Measurements from ENCODE around the gene ANKRA2. TPM values are rescaled to one million over a fixed set of nuclear protein-coding genes. Genes with fewer than 3 reads are reported as not detected.

Gene ANKRA2
- total and polyA plus RNA-seq, 12 donors = 14.3 to 54.2 (median 27.6) TPM

GRCh38 chr5:73591102-73591695 is 25.8 kb upstream of the ANKRA2 start:
- WGBS, 4 donors = 49 to 58% (median 58%) methylated on average over 4 of the region's 4 CpGs
- H3K36me3 ChIP-seq (replicated peaks in 1 of 2) = no peaks in the 10 kb centered on the region
- no peak overlapping the region for H3K27ac ChIP-seq
- no peak overlapping the region for H3K4me3 ChIP-seq
- H3K4me1 ChIP-seq (replicated peaks in 1 of 2) = peaks cover 0 to 8% of the 10 kb centered on the region in 2 donors
- peak; percentile 32 to 80 (median 72) for DNase-seq
- TF ChIP-seq POLR2A (IDR thresholded peaks at IDR 0.05) (no peak), CTCF (IDR thresholded peaks at IDR 0.05) (peak; percentile 91 to 95 (median 93))
- intact Hi-C loops (cut with DNase I) = loop anchor here (2.0 to 5.0 kb wide), 2 partner anchors 201 to 202 kb away; no protein-coding TSS in a partner anchor
- no peaks in the 10 kb centered on the region for H3K9me3 ChIP-seq (replicated peaks in 1 of 3)
- H3K27me3 ChIP-seq = no peaks in the 10 kb centered on the region

- H3K27ac ChIP-seq = no peak overlapping the region
- H3K27me3 ChIP-seq = no peaks in the 10 kb centered on the region
- no peak for DNase-seq
- H3K9me3 ChIP-seq (replicated peaks in 1 of 3) = no peaks in the 10 kb centered on the region
- no peak overlapping the region for H3K4me3 ChIP-seq
- 47 to 77% (median 71%) methylated on average over 1 of the region's 1 CpG for WGBS, 4 donors
- no peaks in the 10 kb centered on the region for H3K36me3 ChIP-seq (replicated peaks in 1 of 2)
- no peak for TF ChIP-seq POLR2A (IDR thresholded peaks at IDR 0.05)
- no peak for TF ChIP-seq CTCF (IDR thresholded peaks at IDR 0.05)
- H3K4me1 ChIP-seq (replicated peaks in 1 of 2) = peaks cover 0 to 8% of the 10 kb centered on the region in 2 donors
- intact Hi-C loops (cut with DNase I) = no loop called here
Measured at GRCh38 chr5:73587923-73588322, 22.5 kb upstream of the ANKRA2 start.

GRCh38 chr5:73582285-73583145 is 17.1 kb upstream of the ANKRA2 start:
- Histone ChIP-seq H3K27me3 (no peaks in the 10 kb centered on the region), H3K9me3 (replicated peaks in 1 of 3) (no peaks in the 10 kb centered on the region), H3K36me3 (replicated peaks in 1 of 2) (peaks cover 0 to 25% of the 10 kb centered on the region in 2 donors), H3K4me1 (replicated peaks in 1 of 2) (no peaks in the 10 kb centered on the region), H3K27ac (no peak overlapping the region), H3K4me3 (no peak overlapping the region)
- no peak for DNase-seq
- no peak for TF ChIP-seq POLR2A (IDR thresholded peaks at IDR 0.05)
- WGBS, 4 donors = 64 to 97% (median 72%) methylated on average over 3 of the region's 3 CpGs
- intact Hi-C loops (cut with DNase I) = no loop called here

GRCh38 chr5:73565969-73566547 is 619 bp upstream of the ANKRA2 start:
- TF ChIP-seq POLR2A (IDR thresholded peaks at IDR 0.05) (no peak), CTCF (IDR thresholded peaks at IDR 0.05) (no peak)
- Histone ChIP-seq H3K27me3 (no peaks in the 10 kb centered on the region), H3K4me1 (replicated peaks in 1 of 2) (peaks cover 22 to 37% of the 10 kb centered on the region in 2 donors), H3K27ac (peak overlapping the region; percentile 87 to 93 (median 87)), H3K9me3 (replicated peaks in 1 of 3) (no peaks in the 10 kb centered on the region), H3K4me3 (peak overlapping the region; percentile 6 to 96 (median 74)), H3K36me3 (replicated peaks in 1 of 2) (peaks cover 0 to 14% of the 10 kb centered on the region in 2 donors)
- 4 to 7% (median 6%) methylated on average over 8 of the region's 8 CpGs for WGBS, 4 donors
- intact Hi-C loops (cut with DNase I) = no loop called here
- DNase-seq = no peak
